Stomach (tissue), 9 donors: ENCODE results near the gene LIM2. TPM values are rescaled to one million over a fixed set of nuclear protein-coding genes. Genes with fewer than 3 reads are reported as not detected.

Experiments
- DNase-seq, 2 donors: peaks; one replicate each; pipeline versions ENCODE4 v3.0.0 to v3.0.0-alpha.2; 2013 to 2019
- H3K27ac ChIP-seq, 5 donors: fragments of 200-600 bp in 4 of 5; sonication (generic) in 4 of 5; one replicate each; pipeline ENCODE4 v1.5.1; 2013 to 2019; ENCODE audit warnings: mild to moderate bottlenecking in 1 of 5, moderate library complexity in 1 of 5
- H3K27me3 ChIP-seq, 3 donors: fragments of 200-600 bp; sonication (generic); one replicate each; pipeline ENCODE4 v1.5.1; 2017 to 2019; ENCODE audit warnings: mixed run types in 1 of 3
- H3K36me3 ChIP-seq, 4 donors: fragments of 200-600 bp; sonication (generic); 1 replicate in 3 of 4; 2 replicates in 1 of 4; pipeline ENCODE4 v1.5.1; 2016 to 2019
- H3K4me1 ChIP-seq, 4 donors: fragments of 200-600 bp; sonication (generic); one replicate each; pipeline ENCODE4 v1.5.1; 2016 to 2019
- H3K4me3 ChIP-seq, 4 donors: fragments of 200-600 bp; sonication (generic) in 3 of 4; one replicate each; pipeline ENCODE4 v1.5.1; 2016 to 2019; ENCODE audit warnings: mild to moderate bottlenecking in 1 of 4
- H3K9me3 ChIP-seq, 4 donors: fragments of 200-600 bp; sonication (generic); one replicate each; pipeline ENCODE4 v1.5.1; 2016 to 2019
- CTCF ChIP-seq, 7 experiments: fragments of 450-650 bp in 4 of 7; fragments of 200-600 bp in 3 of 7; sonication (generic) in 3 of 7; IDR thresholded peaks; one replicate each; pipeline ENCODE4 v1.5.1; 2016 to 2019; ENCODE audit warnings: antibody characterized with exemption in 7 of 7, control low read depth in 2 of 7, mild to moderate bottlenecking in 1 of 7
- EP300 ChIP-seq: sonication (generic); formaldehyde crosslinking; IDR thresholded peaks from one replicate; pipeline ENCODE4 v1.6.1; 2017; ENCODE audit warnings: antibody characterized with exemption
- POLR2A ChIP-seq, 4 donors: fragments of 450-650 bp; IDR thresholded peaks; one replicate each; pipeline ENCODE4 v1.6.1; 2016; ENCODE audit warnings: antibody characterized with exemption in 4 of 4, control low read depth in 2 of 4, mild to moderate bottlenecking in 1 of 4, moderate library complexity in 1 of 4
- POLR2AphosphoS5 ChIP-seq, 3 donors: sonication (generic); formaldehyde crosslinking; IDR thresholded peaks; one replicate each; pipeline ENCODE4 v1.6.1; 2016; ENCODE audit warnings: antibody characterized with exemption in 3 of 3
- WGBS, 5 donors: extraction: QIAGEN DNeasy Blood & Tissue Kit in 3 of 5; methylation state at CpG; one replicate each; pipeline versions ENCODE4 v1.1.5 to v1.1.7; 2013 to 2018; 5-methylcytosine and 5-hydroxymethylcytosine counted together
- intact Hi-C: fragments of 100-400 bp; cut with DNase I; formaldehyde crosslinking; loops from one replicate; pipeline ENCODE4 v1.15.1; 2023; ENCODE audit warnings: low total_unique reads
- polyA plus RNA-seq, 3 donors: library from polyadenylated mRNA; stranded (reverse); fragments of 200-250 nt; gene quantifications; one replicate each; pipeline ENCODE4 v1.2.3, GENCODE V29; 2013
- total RNA-seq, 5 donors: library from RNA; depleted of rRNA; stranded (reverse); fragments of >200 nt; gene quantifications; one replicate each; pipeline versions ENCODE4 v1.1.0 to v1.2.3, GENCODE V29; 2014 to 2016
- donor health status: healthy with polysubstance abuse.
- donor health status: Bipolar disorder and iron deficiency.
- donor health status: healthy.

LIM2 gene
- total and polyA plus RNA-seq, 8 donors, result not detected

GRCh38 chr19:51341066-51341465 is 46.7 kb downstream of the LIM2 start:
- H3K36me3 ChIP-seq, result peaks cover 3 to 23% (median 16%) of the 10 kb centered on the region in 4 donors
- no peak overlapping the region for H3K4me3 ChIP-seq
- TF ChIP-seq POLR2AphosphoS5 (IDR thresholded peaks at IDR 0.05) (no peak), EP300 (no peak), POLR2A (IDR thresholded peaks at IDR 0.05) (no peak), CTCF (IDR thresholded peaks at IDR 0.05) (no peak)
- H3K27ac ChIP-seq, result peak overlapping the region in 1 of 5 donors; percentile 87
- H3K27me3 ChIP-seq, result peaks cover 0 to 5% (median 0%) of the 10 kb centered on the region in 3 donors
- intact Hi-C loops, result no loop called here
- H3K9me3 ChIP-seq, result no peaks in the 10 kb centered on the region
- peak in 1 of 2 donors; percentile 19 for DNase-seq
- peaks cover 8 to 27% (median 24%) of the 10 kb centered on the region in 4 donors for H3K4me1 ChIP-seq
- 90 to 95% (median 93%) methylated on average over 10 to 18 of the region's 18 CpGs for WGBS, 5 donors

GRCh38 chr19:51339687-51340656 is 47.8 kb downstream of the LIM2 start:
- Histone ChIP-seq H3K27me3 (peaks cover 0 to 5% (median 0%) of the 10 kb centered on the region in 3 donors), H3K4me1 (peaks cover 8 to 27% (median 24%) of the 10 kb centered on the region in 4 donors), H3K9me3 (no peaks in the 10 kb centered on the region), H3K4me3 (peak overlapping the region; percentile 55 to 83 (median 64)), H3K27ac (peak overlapping the region; percentile 64 to 87 (median 80)), H3K36me3 (peaks cover 3 to 12% (median 6%) of the 10 kb centered on the region in 4 donors)
- intact Hi-C loops, result loop anchor here (10.0 kb wide), 1 partner anchor 95 kb away; no protein-coding TSS in a partner anchor
- TF ChIP-seq EP300 (no peak), CTCF (IDR thresholded peaks at IDR 0.05) (no peak), POLR2AphosphoS5 (IDR thresholded peaks at IDR 0.05) (peak; percentile 2 to 81 (median 15)), POLR2A (IDR thresholded peaks at IDR 0.05) (no peak)
- peak; percentile 98 to 99 for DNase-seq
- 0 to 6% (median 2%) methylated on average over 25 to 107 of the region's 107 CpGs for WGBS, 5 donors

- no peak for TF ChIP-seq EP300
- TF ChIP-seq CTCF (IDR thresholded peaks at IDR 0.05), result no peak
- TF ChIP-seq POLR2A (IDR thresholded peaks at IDR 0.05), result no peak
- H3K4me1 ChIP-seq, result peaks cover 8 to 27% (median 24%) of the 10 kb centered on the region in 4 donors
- peak overlapping the region; percentile 55 to 83 (median 64) for H3K4me3 ChIP-seq
- intact Hi-C loops, result loop anchor here (10.0 kb wide), 1 partner anchor 96 kb away; no protein-coding TSS in a partner anchor
- no peaks in the 10 kb centered on the region for H3K9me3 ChIP-seq
- peaks cover 0 to 5% (median 0%) of the 10 kb centered on the region in 3 donors for H3K27me3 ChIP-seq
- WGBS, 5 donors, result 0 to 2% (median 1%) methylated on average over 10 of the region's 10 CpGs
- H3K36me3 ChIP-seq, result peaks cover 0 to 5% (median under 1%) of the 10 kb centered on the region in 4 donors
- peak overlapping the region; percentile 16 to 87 (median 80) for H3K27ac ChIP-seq
- DNase-seq, result no peak
Measured at GRCh38 chr19:51339313-51339686, 48.5 kb downstream of the LIM2 start.

GRCh38 chr19:51338563-51339312 is 49.0 kb downstream of the LIM2 start:
- peak; percentile 87 to 94 for DNase-seq
- TF ChIP-seq CTCF (IDR thresholded peaks at IDR 0.05) (peak in 5 of 7 experiments; percentile 78 to 93 (median 87)), POLR2AphosphoS5 (IDR thresholded peaks at IDR 0.05) (no peak)

More at GRCh38 chr19:51338563-51339312, 49.0 kb downstream of the LIM2 start:
- Histone ChIP-seq H3K4me1 (peaks cover 8 to 27% (median 24%) of the 10 kb centered on the region in 4 donors), H3K4me3 (peak overlapping the region; percentile 55 to 83 (median 64)), H3K27me3 (peaks cover 0 to 5% (median 0%) of the 10 kb centered on the region in 3 donors), H3K36me3 (no peaks in the 10 kb centered on the region), H3K9me3 (no peaks in the 10 kb centered on the region), H3K27ac (peak overlapping the region; percentile 16 to 87 (median 80))
- 3 to 4% (median 4%) methylated on average over 36 to 43 of the region's 43 CpGs for WGBS, 5 donors
- intact Hi-C loops, result loop anchor here (10.0 kb wide), 1 partner anchor 96 kb away; no protein-coding TSS in a partner anchor
